Measurements from ENCODE around the gene CHFR.
"Not testable (repeated sequence)": the region's sequence is repeated elsewhere in the genome, so short reads cannot be mapped to it uniquely, and the experiment has no call there.

DNA sequence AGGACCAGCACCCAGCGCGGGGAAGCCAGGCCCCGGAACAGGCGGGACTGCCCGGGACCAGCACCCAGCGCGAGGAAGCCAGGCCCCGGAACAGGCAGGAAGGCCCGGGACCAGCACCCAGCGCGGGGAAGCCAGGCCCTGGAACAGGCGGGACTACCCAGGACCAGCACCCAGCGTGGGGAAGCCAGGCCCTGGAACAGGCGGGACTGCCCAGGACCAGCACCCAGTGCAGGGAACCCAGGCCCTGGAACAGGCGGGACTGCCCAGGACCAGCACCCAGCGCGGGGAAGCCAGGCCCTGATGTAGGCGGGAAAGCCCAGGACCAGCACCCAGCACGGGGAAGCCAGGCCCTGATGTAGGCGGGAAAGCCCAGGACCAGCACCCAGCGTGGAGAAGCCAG is 12.8 kb downstream of the CHFR start:
- TF ChIP-seq, protein P1, sequence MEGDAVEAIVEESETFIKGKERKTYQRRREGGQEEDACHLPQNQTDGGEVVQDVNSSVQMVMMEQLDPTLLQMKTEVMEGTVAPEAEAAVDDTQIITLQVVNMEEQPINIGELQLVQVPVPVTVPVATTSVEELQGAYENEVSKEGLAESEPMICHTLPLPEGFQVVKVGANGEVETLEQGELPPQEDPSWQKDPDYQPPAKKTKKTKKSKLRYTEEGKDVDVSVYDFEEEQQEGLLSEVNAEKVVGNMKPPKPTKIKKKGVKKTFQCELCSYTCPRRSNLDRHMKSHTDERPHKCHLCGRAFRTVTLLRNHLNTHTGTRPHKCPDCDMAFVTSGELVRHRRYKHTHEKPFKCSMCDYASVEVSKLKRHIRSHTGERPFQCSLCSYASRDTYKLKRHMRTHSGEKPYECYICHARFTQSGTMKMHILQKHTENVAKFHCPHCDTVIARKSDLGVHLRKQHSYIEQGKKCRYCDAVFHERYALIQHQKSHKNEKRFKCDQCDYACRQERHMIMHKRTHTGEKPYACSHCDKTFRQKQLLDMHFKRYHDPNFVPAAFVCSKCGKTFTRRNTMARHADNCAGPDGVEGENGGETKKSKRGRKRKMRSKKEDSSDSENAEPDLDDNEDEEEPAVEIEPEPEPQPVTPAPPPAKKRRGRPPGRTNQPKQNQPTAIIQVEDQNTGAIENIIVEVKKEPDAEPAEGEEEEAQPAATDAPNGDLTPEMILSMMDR (conservative IDR thresholded peaks at IDR 0.05; ENCODE audit: low read depth, low read length), result not testable (repeated sequence)
- not testable (repeated sequence) for TF ChIP-seq POLR2A (IDR thresholded peaks at IDR 0.05; ENCODE audit: low read depth, low read length); FOS (IDR thresholded peaks at IDR 0.05; ENCODE audit: low read depth, low read length); BHLHE40 (IDR thresholded peaks at IDR 0.05; ENCODE audit: low read depth, low read length); SMC3 (IDR thresholded peaks at IDR 0.05; ENCODE audit: low read depth, low read length); MAZ (IDR thresholded peaks at IDR 0.05; ENCODE audit: borderline replicate concordance, low read depth, low read length); CEBPB (IDR thresholded peaks at IDR 0.05; ENCODE audit: low read depth, low read length); RFX5 (IDR thresholded peaks at IDR 0.05; ENCODE audit: low read depth, low read length); MXI1 (IDR thresholded peaks at IDR 0.05; ENCODE audit: borderline replicate concordance, low read depth, low read length); RCOR1 (IDR thresholded peaks at IDR 0.05; ENCODE audit: insufficient replicate concordance, low read length); RAD21 (IDR thresholded peaks at IDR 0.05; ENCODE audit: low read length)
- TF ChIP-seq, protein P2, sequence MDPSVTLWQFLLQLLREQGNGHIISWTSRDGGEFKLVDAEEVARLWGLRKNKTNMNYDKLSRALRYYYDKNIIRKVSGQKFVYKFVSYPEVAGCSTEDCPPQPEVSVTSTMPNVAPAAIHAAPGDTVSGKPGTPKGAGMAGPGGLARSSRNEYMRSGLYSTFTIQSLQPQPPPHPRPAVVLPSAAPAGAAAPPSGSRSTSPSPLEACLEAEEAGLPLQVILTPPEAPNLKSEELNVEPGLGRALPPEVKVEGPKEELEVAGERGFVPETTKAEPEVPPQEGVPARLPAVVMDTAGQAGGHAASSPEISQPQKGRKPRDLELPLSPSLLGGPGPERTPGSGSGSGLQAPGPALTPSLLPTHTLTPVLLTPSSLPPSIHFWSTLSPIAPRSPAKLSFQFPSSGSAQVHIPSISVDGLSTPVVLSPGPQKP (IDR thresholded peaks at IDR 0.05; ENCODE audit: borderline replicate concordance, low read depth, low read length), result not testable (repeated sequence)
